Erythroblast (primary cell): ENCODE measurements around the gene ALKBH1.

Experiments used
- GATA1 ChIP-seq: IDR thresholded peaks from 2 replicates; pipeline ENCODE4 v1.6.1; 2011; ENCODE audit warnings: low read depth, mild to moderate bottlenecking, control low read depth, low read length, moderate library complexity
- POLR2A ChIP-seq: IDR thresholded peaks from 2 replicates; pipeline ENCODE4 v1.6.1; 2011; ENCODE audit warnings: mild to moderate bottlenecking, low read length

GRCh38 chr14:77647853-77648252 is 60.0 kb downstream of the ALKBH1 start:
- TF ChIP-seq POLR2A (no peak), GATA1 (no peak)
